GM21737 (cell line): ENCODE data around the gene TRMU.

Experiments used
- ATAC-seq: cut with Tn5 transposase; IDR thresholded peaks from one replicate; pipeline ENCODE4 v1.9.1; 2021; ENCODE audit warnings: mild to moderate bottlenecking, moderate library complexity; ENCODE audit not compliant: unreplicated experiment

The TRMU gene

DNA sequence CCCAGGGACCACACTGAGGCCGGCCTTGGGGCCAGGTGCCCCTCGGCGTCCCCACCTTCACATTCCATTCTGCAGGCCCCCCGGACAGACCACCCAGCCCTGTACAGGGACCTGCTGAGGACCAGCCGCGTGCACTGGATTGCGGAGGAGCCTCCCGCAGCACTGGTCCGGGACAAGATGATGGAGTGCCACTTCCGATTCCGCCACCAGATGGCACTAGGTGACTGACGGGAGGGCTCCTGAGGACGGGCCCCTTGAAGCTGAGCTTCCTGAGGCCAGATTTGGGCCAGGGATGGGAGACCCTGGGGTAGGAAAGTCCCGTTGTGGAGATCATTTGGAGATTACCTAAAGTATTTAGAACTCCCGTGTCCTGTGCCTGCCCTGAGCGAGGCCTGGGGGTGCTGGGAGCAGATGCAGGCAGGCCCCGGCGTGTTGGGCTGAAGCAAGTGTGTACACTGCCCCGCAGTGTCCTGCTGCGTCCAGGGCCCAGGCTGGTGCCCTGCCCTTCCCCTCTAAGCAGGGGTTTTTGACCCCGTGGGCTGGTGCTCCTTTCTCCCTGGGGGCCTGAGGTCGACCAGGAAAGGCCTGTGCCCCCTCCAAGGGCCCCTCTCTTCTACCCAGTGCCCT is 20.0 kb downstream of the TRMU start:
- ATAC-seq, result no peak

- ATAC-seq, result no peak
These were observed 20.5 kb downstream of the TRMU start for GRCh38 chr22:46355996-46356471.

- no peak for ATAC-seq
These were observed 21.3 kb downstream of the TRMU start for GRCh38 chr22:46356496-46357480.

- ATAC-seq, result no peak
These were observed 22.4 kb downstream of the TRMU start for GRCh38 chr22:46357711-46358520.

GRCh38 chr22:46358766-46359165 is 23.3 kb downstream of the TRMU start:
- ATAC-seq, result no peak

DNA sequence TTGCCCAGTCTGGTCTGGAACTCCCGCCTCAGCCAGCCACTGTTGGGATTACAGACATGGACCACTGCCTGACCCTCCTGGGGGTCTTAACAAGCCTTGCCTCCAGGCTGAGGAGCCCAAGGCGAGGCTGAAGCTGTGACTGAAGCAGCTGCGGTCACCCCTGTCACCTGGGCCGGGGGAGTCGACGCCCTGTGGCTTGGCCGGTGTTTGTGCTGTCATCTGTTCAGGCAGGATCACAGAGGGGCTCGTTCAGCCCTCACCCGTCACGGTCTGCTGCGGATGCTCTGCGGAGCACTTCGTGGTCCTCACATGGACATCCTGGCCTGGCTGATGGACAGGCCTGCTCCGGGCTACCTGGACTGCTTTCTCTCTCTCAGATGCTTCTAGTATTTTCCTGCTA is 23.8 kb downstream of the TRMU start:
- ATAC-seq, result no peak

DNA sequence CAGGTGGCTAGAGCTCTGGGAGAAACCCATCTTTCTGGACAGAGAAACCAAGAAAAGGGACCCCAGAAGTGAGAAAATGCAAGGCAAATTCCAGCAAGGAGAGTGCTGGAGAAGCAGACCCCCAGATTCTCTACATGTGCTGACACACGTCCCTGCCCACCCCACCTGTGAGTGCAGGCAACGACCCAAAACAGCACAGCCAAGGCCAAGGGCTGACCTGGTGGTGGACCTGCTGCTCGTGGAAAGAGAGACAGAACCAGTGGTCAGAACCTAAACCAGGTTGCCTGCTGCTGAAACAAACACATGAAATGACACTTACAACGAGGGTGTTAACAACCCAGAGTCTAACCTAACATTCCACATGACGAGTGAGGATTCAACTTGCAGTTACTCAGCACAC is 24.6 kb downstream of the TRMU start:
- ATAC-seq, result no peak

GRCh38 chr22:46360891-46361290 is 25.4 kb downstream of the TRMU start:
- no peak for ATAC-seq

- no peak for ATAC-seq
These were observed 26.3 kb downstream of the TRMU start for GRCh38 chr22:46361826-46362202.

GRCh38 chr22:46362203-46362933 is 26.9 kb downstream of the TRMU start:
- ATAC-seq, result no peak

- ATAC-seq, result no peak
These were observed 27.5 kb downstream of the TRMU start for GRCh38 chr22:46362934-46363515.

- ATAC-seq, result no peak
These were observed 28.3 kb downstream of the TRMU start for GRCh38 chr22:46363611-46364321.

DNA sequence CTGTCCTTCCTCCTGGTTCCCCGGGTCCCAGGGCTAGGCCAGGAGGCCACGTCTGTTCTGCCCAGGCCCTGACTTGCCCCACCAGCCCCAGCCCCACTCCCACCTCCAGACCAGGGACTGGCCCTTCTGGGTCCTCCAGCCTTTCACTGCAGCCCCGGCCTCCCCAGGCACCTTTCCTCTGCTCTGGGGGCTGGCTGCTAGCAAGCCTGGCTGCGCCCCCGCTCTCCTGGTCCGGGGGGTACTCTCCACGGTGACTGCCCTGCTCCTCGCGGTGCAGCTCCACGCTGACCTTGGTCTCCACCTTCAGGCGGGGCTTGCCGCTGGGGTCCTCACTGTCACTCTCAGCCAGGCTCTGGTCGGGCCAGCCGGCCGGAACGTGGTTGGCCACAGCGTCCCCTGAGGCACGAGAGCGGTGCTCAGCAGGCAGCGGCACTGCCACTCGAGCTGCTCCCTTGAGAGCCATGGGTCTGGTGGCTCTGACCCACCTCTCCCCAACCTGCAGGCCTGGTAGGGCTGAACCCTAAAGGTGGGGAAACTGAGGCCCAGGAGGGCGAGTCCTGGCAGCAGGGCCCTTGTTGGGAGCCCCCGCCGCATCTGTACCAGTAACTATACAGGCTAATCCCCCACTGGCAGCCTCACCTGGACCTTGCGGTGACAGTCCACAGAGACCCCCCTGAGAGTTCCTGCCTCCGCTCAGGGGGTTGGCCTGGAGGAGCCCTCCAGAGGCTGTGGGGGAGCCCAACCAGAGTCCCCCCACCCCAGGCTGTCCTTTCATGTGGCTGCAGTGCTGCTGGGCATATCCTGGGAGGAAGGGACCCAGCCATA is 29.0 kb downstream of the TRMU start:
- no peak for ATAC-seq

DNA sequence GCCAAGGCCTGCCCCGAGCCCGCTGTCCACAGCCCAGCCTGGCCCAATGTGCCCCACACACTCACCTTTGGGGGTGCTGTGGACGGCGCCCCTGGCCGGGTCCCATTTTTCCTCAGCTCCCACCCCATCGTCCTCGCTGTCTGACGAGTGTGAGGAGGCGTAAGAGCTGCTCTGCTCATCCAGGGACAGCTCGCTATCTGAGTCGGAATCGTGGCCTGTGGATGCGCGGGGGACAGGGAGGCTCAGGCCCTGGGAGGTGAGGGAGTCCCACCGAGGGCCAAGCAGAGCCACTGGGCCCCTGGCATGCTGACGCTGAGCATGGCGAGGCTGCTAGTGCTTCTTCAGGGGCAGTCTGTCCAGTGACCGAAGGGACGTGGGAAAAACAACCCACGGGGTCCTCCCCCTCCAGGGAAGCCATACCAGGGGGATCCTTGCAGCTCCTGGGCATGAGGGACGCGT is 29.7 kb downstream of the TRMU start:
- ATAC-seq, result no peak

- no peak for ATAC-seq
These were observed 30.8 kb downstream of the TRMU start for GRCh38 chr22:46366327-46366731.

DNA sequence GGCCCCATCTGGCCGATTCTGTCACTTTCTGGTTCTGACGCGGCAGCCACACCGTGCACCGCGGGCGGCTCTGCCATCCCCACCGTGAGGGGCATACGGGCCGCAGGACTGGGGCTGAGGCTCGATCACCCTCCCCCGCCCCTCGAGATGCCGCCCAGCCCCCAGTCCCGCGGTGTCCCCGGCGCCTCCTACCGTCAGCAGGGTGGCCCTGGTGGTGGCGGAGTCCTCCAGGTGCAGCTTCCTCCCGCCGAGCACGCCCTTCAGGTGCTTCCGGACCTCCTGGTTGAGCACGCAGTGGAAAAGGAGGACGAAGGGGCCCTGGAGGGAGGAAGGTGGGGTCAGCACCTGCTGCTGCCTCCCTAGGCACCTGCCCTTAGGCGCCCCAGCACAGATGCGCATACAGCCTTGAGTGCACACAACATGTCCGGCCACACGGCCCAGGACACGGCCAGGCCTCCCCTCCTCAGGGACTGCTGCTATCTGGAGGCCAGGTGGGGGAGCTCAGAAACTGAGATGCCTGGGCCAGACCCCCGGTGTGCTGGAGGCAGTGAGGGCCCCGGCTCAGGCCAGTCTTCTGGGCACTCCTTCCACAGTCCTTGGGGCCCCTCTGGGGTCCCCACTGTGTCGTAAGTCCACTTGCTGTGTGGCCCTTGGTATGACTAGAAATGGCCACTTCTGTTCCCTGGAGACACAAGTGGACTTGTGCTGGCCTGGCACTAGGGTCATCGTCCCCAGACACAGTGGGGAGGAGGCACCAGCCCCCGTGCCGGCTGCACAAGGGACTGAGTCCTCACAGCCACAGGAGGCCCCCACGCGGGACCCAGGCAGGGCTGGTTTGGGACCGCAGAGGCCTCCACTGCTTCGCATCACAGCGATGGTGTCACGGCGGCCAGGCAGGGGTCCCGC is 31.5 kb downstream of the TRMU start:
- ATAC-seq, result no peak

- ATAC-seq, result no peak
These were observed 32.2 kb downstream of the TRMU start for GRCh38 chr22:46367707-46368191.
